Suprapubic skin (tissue), 4 donors: ENCODE measurements around the gene FAM110A. TPM values are rescaled to one million over a fixed set of nuclear protein-coding genes. Genes with fewer than 3 reads are reported as not detected.

Experiments
- DNase-seq, 2 donors: peaks; one replicate each; pipeline ENCODE4 v3.0.0-alpha.2; 2019; ENCODE audit warnings: low spot score in 2 of 2
- H3K27ac ChIP-seq: fragments of 200-600 bp; sonication (generic); one replicate; pipeline ENCODE4 v1.5.1; 2019
- H3K27me3 ChIP-seq: fragments of 200-600 bp; sonication (generic); one replicate; pipeline ENCODE4 v1.5.1; 2019
- H3K36me3 ChIP-seq: fragments of 200-600 bp; sonication (generic); one replicate; pipeline ENCODE4 v1.5.1; 2019
- H3K4me1 ChIP-seq: fragments of 200-600 bp; sonication (generic); one replicate; pipeline ENCODE4 v1.5.1; 2019
- H3K4me3 ChIP-seq: fragments of 200-600 bp; sonication (generic); one replicate; pipeline ENCODE4 v1.5.1; 2019; ENCODE audit warnings: mild to moderate bottlenecking
- H3K9me3 ChIP-seq: fragments of 200-600 bp; sonication (generic); one replicate; pipeline ENCODE4 v1.5.1; 2019
- EP300 ChIP-seq: sonication (generic); formaldehyde crosslinking; IDR thresholded peaks from one replicate; pipeline ENCODE4 v1.6.1; 2017; ENCODE audit warnings: antibody characterized with exemption
- POLR2A ChIP-seq, 2 donors: fragments of 450-650 bp; IDR thresholded peaks; one replicate each; pipeline ENCODE4 v1.6.1; 2017; ENCODE audit warnings: antibody characterized with exemption in 2 of 2, mild to moderate bottlenecking in 2 of 2, moderate library complexity in 2 of 2
- POLR2AphosphoS5 ChIP-seq, 3 donors: sonication (generic); formaldehyde crosslinking; IDR thresholded peaks; one replicate each; pipeline ENCODE4 v1.6.1; 2017; ENCODE audit warnings: antibody characterized with exemption in 3 of 3
- WGBS: methylation state at CpG from one replicate; pipeline ENCODE4 v1.1.5; 2018; 5-methylcytosine and 5-hydroxymethylcytosine counted together
- total RNA-seq, 4 donors: library from RNA; depleted of rRNA; stranded (reverse); fragments of >200 nt; gene quantifications; one replicate each; pipeline ENCODE4 v1.1.0, GENCODE V29; 2016
- TF ChIP-seq, protein P1 (sequence below), 2 donors: fragments of 200-600 bp in 1 of 2; fragments of 450-650 bp in 1 of 2; sonication (generic) in 1 of 2; IDR thresholded peaks; one replicate each; pipeline ENCODE4 v1.5.1; 2016 to 2019; ENCODE audit warnings: antibody characterized with exemption in 2 of 2, mild to moderate bottlenecking in 1 of 2, moderate library complexity in 1 of 2

The FAM110A gene
- total RNA-seq, 4 donors from 2014 or later: 16.9 to 57.0 (median 37.7) TPM

DNA sequence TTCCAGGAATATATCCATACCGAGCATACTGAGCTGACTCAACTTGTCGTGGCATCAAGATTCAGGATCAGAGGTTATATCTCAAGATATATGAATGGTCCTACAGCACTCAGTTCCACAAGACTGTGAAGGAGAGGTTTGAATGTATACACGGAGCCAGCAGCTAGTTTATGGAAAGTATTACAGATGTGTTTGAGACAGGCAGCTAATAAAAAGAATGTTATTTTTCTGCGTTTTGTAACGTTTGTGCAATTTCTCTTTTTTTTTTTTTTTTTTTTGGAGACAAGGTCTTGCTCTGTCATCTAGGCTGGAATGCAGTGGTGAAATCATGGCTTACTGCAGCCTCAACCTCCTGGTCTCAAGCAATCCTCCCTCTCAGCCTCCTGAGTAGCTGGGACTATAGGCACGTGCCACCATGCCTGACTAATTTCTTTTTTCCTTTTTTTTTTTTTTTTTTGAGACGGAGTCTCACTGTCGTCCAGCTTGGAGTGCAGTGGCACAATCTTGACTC, 3.4 kb upstream of the FAM110A start:
- DNase-seq: peak in 1 of 2 donors; percentile 1
- 69% methylated on average over 8 of the region's 8 CpGs for WGBS
- Histone ChIP-seq H3K4me3 (no peak overlapping the region), H3K27ac (no peak overlapping the region), H3K9me3 (no peaks in the 10 kb centered on the region), H3K36me3 (no peaks in the 10 kb centered on the region), H3K4me1 (peaks cover 17% of the 10 kb centered on the region), H3K27me3 (no peaks in the 10 kb centered on the region)
- TF ChIP-seq POLR2A (IDR thresholded peaks at IDR 0.05) (no peak), POLR2AphosphoS5 (IDR thresholded peaks at IDR 0.05) (no peak), EP300 (no peak)
- TF ChIP-seq, protein P1, sequence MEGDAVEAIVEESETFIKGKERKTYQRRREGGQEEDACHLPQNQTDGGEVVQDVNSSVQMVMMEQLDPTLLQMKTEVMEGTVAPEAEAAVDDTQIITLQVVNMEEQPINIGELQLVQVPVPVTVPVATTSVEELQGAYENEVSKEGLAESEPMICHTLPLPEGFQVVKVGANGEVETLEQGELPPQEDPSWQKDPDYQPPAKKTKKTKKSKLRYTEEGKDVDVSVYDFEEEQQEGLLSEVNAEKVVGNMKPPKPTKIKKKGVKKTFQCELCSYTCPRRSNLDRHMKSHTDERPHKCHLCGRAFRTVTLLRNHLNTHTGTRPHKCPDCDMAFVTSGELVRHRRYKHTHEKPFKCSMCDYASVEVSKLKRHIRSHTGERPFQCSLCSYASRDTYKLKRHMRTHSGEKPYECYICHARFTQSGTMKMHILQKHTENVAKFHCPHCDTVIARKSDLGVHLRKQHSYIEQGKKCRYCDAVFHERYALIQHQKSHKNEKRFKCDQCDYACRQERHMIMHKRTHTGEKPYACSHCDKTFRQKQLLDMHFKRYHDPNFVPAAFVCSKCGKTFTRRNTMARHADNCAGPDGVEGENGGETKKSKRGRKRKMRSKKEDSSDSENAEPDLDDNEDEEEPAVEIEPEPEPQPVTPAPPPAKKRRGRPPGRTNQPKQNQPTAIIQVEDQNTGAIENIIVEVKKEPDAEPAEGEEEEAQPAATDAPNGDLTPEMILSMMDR (IDR thresholded peaks at IDR 0.05): no peak

DNA sequence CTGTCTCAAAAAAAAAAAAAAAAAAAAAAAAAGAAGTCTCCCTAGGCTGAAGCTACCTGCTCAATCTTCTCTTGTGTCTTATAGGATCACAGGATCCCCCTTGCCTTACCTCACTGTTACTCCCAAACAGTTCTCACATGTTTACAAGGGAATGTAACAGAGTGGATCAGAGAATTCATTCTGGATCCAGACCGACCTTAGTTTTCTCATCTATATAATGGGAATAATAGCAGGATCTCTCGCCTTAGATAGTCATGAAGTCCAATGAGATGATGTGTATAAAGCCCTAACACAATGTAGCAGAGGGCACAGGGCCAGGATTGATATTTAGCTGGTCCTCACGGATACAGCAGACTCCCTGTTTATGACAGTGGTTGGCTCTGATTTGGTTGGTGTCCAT, 2.3 kb upstream of the FAM110A start:
- DNase-seq: no peak
- TF ChIP-seq POLR2AphosphoS5 (IDR thresholded peaks at IDR 0.05): no peak
- Histone ChIP-seq H3K27ac (no peak overlapping the region), H3K4me1 (peaks cover 29% of the 10 kb centered on the region), H3K9me3 (no peaks in the 10 kb centered on the region), H3K27me3 (no peaks in the 10 kb centered on the region), H3K36me3 (no peaks in the 10 kb centered on the region), H3K4me3 (no peak overlapping the region)
- 83% methylated on average over 3 of the region's 3 CpGs for WGBS

DNA sequence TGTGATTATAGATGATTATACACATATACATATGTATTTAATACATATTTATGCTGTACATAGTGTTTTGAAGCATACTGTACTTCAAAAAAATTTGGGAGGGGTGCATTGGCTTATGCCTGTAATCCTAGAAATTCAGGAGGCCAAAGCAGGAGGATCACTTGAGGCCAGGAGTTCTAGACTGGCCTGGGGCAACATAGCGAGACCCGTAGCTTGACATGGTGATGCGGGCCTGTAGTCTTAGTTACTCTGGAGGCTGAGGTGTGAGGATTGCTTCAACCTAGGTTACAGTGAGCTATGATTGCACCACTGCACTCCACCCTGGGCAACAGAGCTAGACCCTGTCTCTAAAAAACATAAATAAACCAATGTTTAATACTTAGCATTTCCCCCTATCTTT, 1.6 kb upstream of the FAM110A start:
- no peak overlapping the region for H3K4me3 ChIP-seq
- no peaks in the 10 kb centered on the region for H3K9me3 ChIP-seq
- no peak overlapping the region for H3K27ac ChIP-seq
- 86% methylated on average over 3 of the region's 3 CpGs for WGBS
- no peak for DNase-seq
- peaks cover 30% of the 10 kb centered on the region for H3K4me1 ChIP-seq
- H3K36me3 ChIP-seq: no peaks in the 10 kb centered on the region
- TF ChIP-seq POLR2A (IDR thresholded peaks at IDR 0.05) (no peak), POLR2AphosphoS5 (IDR thresholded peaks at IDR 0.05) (no peak), EP300 (no peak)
- TF ChIP-seq, protein P1 (IDR thresholded peaks at IDR 0.05): no peak
- no peaks in the 10 kb centered on the region for H3K27me3 ChIP-seq

DNA sequence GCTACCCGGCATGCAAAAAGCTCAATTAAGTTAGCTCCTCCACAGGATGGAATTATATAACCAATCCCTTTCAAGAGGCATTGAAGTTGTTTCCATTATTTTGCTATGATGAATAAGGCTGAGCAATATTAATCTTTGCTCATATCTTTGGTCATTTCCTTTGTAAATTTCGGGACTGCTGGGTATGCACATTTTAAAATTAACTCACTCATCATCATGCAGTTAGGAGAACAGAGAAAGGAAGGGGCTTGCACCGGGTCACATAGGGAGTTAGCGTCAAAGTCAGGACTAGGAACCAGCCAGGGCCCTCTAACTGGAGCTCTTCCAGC, 430 bp upstream of the FAM110A start:
- H3K4me1 ChIP-seq: peaks cover 30% of the 10 kb centered on the region
- H3K4me3 ChIP-seq: peak overlapping the region; percentile 65
- H3K36me3 ChIP-seq: no peaks in the 10 kb centered on the region
- H3K9me3 ChIP-seq: no peaks in the 10 kb centered on the region
- H3K27me3 ChIP-seq: no peaks in the 10 kb centered on the region
- 5% methylated on average over 4 of the region's 4 CpGs for WGBS
- no peak for TF ChIP-seq POLR2AphosphoS5 (IDR thresholded peaks at IDR 0.05)
- TF ChIP-seq, protein P1 (IDR thresholded peaks at IDR 0.05): no peak
- DNase-seq: no peak
- H3K27ac ChIP-seq: peak overlapping the region; percentile 72

DNA sequence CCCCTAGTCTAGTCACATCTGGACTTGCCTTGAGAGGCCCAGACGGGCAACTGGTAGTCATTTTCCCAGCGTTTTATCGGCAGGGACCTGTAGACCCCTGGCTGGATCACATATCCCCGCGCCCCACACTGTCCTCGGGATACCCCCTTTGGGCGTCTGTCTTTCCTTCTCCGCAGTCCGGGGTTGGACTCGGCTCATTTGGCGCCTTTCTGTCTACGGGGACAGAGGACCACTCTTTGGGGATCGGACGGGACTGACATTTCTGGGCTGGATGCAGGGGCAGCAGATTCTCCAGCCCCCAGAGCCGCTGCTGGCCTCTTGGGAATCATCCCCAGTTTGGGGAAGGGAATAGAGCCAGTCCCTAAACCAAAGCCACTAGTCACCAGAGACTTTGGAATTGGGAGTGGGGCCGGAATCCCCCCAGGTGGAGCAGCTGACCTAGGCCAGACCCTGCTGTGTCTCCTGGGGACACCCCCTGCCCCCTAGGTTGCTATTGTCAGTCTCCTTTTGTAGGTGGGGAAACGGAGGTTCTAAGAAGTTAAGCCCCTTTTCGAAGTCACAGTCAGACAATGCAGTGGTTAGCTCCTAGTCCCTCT, 734 bp downstream of the FAM110A start:
- WGBS: 15% methylated on average over 18 of the region's 18 CpGs
- Histone ChIP-seq H3K9me3 (no peaks in the 10 kb centered on the region), H3K27ac (peak overlapping the region; percentile 35), H3K36me3 (no peaks in the 10 kb centered on the region), H3K27me3 (no peaks in the 10 kb centered on the region), H3K4me3 (peak overlapping the region; percentile 65), H3K4me1 (peaks cover 30% of the 10 kb centered on the region)
- TF ChIP-seq POLR2AphosphoS5 (IDR thresholded peaks at IDR 0.05) (no peak), EP300 (no peak)
- no peak for DNase-seq

DNA sequence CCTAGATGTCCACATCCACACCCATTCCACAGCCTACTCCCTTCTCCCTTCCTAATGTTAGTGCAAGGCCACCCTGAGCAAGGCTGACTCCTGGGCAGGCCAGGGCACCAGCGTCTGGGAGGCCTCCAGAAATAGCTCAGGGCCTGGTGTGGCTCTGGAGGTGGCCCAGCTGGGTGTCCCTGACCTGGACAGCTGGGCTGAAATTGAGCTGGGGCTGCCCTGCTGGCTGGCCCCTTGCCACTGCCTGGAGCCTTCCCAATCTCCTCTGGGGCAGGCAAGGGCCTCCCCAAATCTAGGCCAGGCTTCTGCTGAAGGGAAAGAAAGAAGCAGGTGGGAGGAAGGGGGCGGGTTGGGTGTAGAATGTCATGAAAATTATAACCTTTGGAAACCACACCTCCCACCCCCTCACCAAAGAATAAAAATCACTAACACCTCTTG, 2.1 kb downstream of the FAM110A start:
- 46% methylated on average over 2 of the region's 2 CpGs for WGBS
- no peaks in the 10 kb centered on the region for H3K27me3 ChIP-seq
- TF ChIP-seq, protein P1 (IDR thresholded peaks at IDR 0.05): no peak
- TF ChIP-seq EP300: no peak
- H3K9me3 ChIP-seq: no peaks in the 10 kb centered on the region
- no peaks in the 10 kb centered on the region for H3K36me3 ChIP-seq
- no peak for DNase-seq
- H3K27ac ChIP-seq: no peak overlapping the region
- peaks cover 31% of the 10 kb centered on the region for H3K4me1 ChIP-seq
- H3K4me3 ChIP-seq: no peak overlapping the region
